HT-29 (cell line): ENCODE data around the gene WIPF3. TPM values are rescaled to one million over a fixed set of nuclear protein-coding genes. Genes with fewer than 3 reads are reported as not detected.
A peak's percentile ranks its signal among the peaks of the same experiment; 100 is the strongest.

Experiments used
- DNase-seq: peaks from one replicate; pipeline ENCODE4 v3.0.0-alpha.2; 2015; ENCODE audit warnings: low spot score
- total RNA-seq: library from RNA; depleted of rRNA; stranded (reverse); fragments of >200 nt; shearing (Covaris generic); gene quantifications from 2 replicates; pipeline ENCODE4 v1.2.3, GENCODE V29; 2014

WIPF3 gene
- total RNA-seq, 1 experiment from 2014 or later = 0.10 TPM

DNA sequence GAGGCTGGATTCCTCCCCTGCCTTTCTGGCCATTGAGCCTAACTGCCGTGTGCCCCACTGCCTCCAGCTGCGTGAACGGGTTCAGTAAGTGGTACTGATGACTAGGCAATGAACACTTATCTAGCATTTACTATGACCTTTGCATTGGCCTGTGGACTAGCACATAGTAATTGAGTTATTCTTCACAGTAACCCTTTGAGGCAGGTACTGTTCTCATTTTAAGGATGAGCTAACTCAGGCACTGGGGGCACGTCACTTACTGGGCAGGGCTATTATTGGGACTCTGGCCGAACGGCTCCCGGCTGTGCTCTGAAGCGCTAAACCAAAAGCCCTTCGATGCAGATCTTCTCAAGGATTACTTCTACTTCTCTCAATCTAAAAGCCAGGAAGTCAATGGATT lies 38.3 kb downstream of the WIPF3 start:
- no peak for DNase-seq

DNA sequence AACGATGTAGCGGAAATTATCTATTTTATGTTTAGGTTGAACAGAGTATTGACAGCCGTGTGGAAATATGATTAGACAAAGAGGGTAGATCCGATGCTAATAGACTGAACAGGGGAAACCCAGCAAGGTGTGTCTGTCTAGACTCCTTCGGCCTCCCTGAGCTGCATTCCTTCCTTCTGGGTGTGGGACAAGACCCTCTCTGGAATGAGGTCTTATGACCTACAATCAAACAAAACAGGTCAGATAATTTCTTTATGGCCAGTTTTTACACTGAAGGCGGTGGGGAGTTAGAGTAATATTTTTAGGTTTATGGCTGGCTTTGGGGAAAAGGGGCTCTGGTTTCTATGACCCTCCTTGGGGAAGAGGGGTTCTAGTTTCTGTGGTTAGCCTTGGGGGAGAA lies 41.2 kb downstream of the WIPF3 start:
- no peak for DNase-seq

DNA sequence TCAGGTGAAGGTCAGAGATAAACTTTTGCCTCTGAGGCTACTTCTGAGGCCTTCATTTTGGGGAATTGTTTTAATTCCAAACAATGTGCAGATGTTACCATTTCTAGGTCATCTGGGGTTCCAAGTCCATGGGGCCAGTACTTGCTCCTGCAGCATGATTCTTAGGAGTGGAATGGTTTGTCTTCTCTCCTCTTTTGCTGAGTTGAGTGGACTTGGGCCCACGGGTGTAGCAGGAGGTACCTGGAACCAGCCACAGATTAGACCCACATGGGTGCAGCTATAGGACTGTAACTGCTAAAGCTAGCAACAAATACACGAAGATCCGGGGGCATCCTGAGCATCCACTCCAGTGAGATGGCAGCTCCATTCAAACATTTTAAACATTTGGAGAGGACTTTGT lies 41.6 kb downstream of the WIPF3 start:
- DNase-seq = no peak

DNA sequence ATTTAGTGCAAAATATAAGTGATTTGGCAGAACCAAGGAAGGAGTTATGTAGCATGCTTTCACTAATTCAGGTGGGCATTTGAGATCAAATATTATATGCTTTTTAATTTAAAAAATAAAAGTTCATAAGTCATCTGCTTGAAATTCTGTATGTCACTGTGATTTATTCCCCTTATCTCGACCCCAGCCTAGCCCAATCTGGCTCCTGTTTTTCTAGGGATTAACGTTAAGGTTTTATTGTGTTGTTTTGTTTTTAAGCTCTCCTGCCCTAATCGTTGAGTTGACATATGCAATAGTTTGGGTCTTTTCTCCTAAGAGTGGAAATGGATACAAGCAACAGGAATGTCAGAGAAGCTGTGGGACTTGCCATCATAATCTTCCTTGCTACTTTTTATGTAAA lies 42.6 kb downstream of the WIPF3 start:
- no peak for DNase-seq

DNA sequence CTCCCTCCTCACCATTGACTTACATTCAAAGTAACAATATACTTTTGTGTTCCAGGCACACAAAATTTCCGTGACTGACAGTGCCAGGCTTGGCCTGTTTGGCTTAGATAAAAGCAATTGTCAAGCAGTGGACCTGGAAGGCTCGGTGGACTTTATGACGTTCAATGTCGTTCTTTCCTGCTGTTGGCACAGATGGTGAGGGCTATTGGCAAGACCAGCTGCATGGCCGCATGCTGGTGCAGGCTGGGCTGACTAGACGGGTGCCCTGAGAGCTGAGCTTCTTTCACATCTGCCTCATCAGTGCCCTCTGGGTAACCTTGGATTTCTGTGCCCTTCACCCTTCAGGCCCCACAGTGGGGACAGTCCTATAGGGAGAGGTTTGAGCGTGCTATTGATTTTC lies 45.2 kb downstream of the WIPF3 start:
- no peak for DNase-seq

DNA sequence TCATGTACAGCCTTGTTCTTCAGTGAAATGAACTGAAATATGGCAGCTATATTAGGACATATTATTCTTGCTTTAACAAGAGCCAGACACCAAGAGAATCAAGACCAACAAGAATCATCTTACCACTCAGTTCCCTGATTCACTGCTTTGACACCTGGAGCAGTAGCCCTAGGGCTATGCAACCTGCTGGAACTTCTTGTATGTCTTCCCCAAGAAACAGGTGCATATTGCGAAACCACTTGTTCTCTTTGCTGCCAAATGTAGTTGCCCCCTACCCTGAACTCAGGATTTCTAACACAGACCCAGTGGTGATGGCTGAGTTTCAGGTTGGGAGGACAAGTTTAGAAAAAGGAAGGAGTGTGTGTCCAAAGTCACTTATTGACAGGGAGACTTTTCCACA lies 46.1 kb downstream of the WIPF3 start:
- DNase-seq = no peak

DNA sequence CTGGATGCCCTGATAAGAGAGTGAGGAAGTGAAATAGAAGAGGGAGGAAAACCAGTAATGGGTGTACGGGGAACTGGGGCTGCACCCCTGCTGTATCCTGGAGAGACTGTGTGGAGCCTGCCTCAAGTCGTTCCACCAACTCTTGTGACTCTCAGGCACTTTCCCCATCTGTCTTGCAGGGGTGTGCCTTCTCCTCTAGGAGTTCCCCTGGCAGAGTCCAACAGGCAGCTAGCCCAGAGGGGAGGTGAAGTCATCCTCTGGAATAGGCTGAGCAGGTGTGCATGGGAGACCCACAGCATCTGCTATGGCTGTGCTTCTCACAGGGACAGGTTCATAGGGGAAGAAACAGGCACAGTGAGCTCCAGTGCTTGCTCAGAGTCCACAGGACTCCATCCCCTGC lies 46.8 kb downstream of the WIPF3 start:
- DNase-seq = no peak

DNA sequence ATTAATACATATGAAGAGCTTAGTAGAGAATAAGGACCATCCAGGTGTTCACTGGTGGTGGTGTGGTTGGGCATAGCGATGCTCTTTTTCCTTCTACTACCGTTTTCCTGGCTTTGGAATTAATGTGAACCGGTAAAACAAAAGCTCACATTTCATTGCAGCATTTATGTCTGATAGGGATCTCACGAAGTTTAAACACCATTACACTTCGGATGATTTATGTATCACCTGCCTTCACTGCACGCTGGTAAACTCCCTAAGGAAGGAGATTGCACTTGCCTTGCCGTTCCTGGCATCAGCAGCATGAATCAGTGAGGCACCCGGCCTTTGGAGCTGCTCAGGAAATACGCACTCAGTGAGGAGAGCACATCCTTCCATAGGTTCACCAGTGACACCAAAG lies 47.5 kb downstream of the WIPF3 start:
- DNase-seq = no peak

DNA sequence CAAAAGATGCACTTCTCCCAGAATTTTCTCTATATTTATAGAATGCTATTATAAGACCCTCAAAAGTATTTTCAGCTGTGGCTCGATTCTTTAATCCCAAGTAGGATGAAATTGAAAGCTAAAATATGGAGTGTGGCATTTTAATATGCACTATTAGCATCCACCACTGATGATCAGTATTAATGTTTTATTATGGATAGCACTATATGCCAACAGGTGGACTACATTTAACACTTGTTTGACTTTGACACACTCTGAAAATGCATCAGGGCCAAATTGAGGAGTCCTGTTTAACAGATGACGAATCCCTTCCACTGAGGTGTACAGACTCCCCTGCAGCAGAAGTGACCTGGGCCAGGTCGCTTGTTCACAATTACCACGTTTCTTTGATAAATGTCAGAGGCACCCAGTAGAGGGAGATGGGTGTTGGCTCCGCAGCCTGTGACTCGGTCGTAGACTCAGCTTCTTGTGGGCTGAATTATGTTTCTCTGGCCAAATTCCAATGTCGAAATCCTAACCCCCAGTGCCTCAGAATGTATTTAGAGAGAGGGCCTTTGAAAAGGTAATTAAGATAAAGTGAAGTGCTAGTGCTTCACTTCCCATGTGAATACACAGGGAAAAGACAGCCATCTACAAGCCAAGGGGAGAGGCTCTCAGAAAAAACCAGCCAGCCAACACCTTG lies 48.1 kb downstream of the WIPF3 start:
- DNase-seq = peak; percentile 26

DNA sequence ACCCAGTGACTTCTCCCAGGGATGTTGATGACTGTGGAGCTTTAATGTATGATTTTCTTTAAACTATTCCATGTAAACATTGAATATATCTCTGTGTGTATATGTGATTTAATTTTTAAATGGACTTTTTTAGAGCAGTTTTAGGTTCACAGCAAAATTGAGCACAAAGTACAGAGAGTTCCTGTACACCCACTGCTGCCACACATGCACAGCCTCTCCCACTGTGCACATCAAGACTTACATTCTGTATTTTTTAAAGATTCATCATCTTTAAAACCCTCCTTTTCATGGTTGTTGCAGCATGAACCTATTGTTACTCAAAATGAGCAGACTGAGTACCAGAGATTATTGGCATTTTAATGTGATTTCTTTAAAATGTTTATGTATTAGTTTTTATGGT lies 51.3 kb downstream of the WIPF3 start:
- DNase-seq = no peak

DNA sequence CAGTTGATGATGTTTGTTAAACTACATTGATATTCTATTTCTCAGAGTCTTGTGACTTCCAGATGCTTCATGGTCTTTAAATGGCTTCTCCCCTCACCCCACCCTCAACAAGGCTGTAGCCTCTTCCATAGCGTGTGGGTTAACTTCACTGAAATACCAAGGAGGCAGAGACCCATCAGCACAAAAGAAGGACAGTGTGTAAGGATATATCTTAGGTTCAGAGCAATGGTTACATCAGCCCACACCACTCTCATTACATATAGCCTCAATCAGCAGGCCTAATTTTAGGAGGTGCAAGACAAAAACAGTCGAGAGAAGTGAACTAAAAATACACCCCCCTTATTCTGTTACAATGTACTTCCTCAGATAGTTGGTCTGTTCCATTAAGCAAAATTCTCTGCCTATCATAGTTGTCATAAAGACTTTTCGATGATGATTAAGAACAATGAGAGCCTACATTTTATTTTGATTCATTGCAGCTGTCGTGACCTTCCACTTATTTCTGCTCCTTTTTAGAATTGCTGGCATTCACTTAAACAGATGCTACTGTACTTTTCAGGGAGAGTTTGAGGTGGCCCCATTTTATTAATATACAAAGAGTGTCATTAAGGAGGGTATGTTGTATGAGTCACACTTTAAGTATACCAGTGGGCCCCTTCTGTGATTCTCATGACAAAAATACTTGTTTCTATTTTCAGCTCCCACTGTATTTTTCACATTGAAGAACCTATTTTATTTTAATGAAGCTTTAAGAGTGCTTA lies 52.1 kb downstream of the WIPF3 start:
- no peak for DNase-seq

DNA sequence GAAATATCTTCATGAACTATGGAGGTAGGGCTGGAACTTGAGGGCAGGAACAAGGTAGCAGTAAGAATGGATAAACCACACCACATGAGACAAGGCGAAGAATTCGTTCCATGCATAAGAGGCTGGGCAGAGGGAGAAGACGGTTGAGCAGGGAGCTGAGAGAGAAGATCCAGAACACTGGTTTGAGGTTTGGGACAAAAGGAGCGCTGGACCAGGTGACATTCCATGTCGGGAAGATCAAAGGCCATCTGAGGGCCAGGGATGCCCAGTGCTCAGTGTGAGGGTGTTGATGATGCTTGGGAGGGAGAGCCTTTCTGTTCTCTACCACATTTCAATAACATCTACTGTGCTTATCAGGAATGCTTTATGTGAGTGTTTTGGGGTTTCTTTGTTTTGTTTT lies 52.8 kb downstream of the WIPF3 start:
- no peak for DNase-seq

DNA sequence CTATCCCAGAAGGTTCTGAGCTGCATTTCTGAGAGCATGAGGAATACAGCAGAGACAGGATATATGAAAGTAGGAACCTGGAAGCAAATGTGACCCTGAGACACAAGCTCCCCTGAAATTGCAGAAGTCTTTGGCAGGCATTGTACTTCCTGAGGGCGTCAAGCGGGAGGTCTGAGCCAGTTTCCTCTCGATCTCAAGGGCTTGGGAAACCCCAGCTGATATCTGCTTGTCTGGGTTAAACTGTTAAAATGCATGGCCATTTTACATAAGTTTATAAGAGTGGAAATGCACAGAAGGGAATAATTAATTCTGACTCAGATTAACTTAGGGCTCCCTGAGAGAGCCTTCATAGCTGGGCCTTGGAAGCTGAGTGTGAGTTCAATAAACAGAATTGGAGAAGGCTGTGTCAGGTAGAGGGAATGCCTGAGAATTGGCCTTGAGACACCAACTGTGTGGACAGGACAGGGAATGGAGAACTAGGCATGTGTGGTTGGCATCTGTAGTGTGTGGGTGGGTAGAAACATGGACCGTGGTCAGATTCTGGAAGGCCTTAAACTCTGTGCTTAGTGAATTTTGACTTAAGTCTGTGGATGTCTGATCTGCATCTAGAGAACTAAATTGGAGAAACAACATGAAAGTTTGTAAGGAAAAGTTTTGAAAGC lies 53.3 kb downstream of the WIPF3 start:
- no peak for DNase-seq

DNA sequence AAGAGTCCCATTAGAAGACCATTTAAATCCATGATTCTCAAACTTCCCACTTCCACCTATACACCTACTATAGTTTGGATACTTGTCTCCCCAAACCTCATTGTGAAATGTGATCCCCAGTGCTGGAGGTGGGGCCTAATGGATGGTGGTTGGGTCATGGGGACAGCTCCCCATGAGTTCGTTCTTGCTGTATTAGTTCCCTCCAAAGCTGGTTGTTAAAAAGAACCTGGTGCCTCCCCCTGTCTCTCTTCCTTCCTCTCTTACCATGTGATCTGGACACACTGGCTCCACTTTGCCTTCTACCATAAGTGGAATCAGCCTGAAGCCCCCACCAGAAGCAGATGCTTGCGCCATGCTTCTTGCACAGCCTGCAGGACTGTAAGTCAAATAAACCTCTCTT lies 53.9 kb downstream of the WIPF3 start:
- no peak for DNase-seq

DNA sequence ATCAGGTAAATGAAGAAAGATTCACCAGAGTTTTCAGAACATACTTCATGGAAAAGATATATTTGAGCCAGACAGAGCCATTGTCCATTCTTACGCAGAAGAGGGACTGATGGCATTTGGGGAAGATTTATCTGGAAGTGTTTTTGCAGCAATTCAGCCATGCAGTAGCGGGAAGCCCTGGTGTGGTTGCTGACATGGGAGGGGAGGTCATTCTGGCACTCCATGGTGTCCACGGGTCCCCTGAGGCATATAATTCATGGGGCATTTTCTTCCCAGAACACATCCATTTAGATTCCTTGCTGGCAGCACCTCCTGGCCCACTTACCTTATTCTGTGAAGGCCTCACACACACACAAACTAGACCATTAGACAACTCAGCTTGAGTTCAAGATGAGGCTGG lies 55.6 kb downstream of the WIPF3 start:
- no peak for DNase-seq

DNA sequence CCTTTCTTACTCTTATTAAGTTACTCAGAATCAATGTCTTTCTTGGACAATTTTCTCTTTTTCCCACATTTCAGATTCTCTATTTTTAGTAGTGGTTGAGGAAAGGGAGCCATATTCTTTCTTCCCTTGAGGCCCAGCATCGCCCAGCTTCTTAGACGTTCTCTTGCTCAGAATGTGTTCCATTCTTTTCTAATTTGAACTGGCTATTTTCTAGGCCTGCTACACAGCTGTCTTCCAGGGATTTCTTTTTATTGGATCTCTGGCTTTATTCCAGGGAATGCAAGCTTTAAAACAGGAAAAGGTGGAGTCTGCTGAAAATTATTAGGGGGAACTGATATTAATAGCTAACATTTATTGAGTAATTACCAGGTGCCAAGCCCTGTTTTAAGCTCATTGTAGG lies 58.3 kb downstream of the WIPF3 start:
- DNase-seq = no peak

DNA sequence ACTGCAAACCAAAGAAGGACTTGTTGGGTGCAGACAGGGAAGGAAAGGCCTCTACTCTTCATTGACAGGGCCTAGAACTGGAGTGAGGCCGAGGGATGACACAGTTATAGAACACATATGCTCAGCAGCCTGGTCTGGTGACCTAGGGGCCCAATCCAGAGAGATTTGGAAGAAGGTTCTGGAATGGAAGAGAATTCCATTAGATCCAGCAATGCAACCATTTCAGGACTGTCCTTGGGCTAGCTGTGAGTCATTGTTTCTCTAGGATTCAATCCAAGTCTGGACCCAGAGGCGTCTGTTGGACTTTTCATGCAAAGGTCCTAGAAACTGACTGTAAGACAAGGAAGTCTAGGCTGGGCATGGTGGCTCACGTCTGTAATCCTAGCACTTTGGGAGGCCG lies 59.2 kb downstream of the WIPF3 start:
- DNase-seq = peak; percentile 32

DNA sequence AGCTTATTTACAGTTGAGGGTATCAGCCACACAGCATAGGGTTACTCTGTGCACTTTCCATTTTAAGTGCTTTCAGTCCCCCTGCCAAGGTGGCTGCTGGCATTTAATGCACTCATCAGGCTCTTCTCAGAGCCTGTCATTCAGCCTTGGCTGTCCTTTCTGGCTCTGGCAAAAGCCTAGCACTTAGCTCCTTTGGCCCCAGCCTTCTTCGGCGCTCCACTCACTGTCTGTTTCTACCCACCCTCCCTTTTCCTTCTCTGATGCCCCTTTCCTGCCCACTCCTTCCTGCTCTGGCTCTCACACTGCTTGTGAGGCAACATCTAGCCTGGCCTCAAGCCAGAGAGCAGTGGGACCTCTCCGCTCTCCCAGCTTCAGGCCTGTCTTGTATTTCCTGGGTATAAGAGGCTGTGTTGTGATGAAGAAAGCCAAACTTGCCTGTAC lies 60.2 kb downstream of the WIPF3 start:
- DNase-seq = no peak

DNA sequence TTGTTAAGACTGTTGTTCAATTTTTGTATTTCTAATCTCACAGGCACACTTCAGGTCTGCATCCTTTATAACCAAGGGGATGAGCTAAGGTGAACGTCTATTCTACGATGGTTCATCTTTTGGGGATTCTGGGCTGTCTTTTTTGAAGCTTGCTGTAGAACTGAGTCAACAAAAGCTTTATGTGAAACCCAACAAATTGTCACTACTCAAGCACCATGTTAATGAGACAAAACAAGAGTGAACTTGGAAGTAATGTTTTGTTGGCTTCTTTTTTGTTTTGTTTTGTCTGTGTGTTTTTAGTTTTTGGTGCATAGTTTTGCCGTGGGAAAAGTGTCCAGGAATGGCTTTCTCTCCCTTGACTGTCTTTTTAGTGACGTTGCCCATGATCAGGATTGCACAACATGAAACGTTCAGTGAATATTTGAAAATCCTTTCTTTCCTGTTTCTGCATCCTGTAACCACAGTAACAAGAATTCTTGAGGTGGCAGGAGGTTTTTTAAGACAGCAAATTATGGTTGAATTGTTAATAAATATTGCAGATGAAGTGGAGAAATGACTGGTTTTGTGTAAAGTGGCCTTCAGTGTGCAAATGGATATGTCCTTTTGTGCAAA lies 65.6 kb downstream of the WIPF3 start:
- no peak for DNase-seq

DNA sequence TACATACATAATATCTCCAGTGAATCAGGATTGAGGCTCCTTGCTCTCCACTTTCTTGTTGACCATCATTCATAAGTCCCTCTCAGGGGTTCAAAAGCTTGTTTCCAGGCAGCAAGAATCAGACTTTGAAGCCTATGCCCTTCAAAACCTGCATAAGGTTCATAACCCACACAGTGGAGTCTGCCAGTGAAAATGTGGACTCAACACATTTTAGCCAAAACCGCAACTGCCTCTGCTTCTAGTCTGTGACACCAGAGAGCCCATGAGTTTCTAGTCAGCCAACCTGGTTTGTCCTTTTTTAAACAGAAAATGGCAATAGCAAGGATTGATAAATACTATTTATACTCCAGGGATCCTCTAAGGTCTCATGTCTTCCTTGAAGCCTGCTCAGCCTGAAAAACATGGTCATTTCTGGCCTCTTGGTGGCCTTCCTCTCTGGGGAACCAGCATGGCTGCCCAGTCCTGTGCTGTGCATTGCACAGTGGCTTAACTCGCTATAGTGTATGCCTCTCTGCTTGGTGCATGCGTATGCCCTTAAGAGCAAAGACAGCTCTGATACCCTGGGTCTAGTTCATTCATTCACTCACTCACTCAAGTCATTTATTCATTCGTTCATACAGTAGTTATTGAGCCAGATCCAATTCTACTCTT lies 67.5 kb downstream of the WIPF3 start:
- no peak for DNase-seq

DNA sequence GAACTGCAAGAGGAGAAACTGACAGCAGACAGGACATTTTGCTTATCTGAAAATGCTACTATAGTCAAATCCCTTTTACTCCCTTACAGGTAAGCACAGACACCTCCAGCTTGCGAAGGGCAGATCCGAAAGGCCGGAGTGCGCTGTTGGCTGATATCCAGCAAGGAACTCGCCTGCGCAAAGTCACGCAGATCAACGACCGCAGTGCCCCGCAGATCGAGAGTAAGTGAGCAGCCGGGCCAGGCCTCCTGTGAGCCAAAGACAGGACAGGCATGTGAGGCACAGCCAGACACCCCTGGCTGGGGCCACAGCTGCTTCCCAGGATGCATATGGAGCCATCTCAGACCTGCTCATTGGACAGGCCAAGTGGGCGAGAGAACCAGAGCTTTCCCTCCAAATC lies 69.4 kb downstream of the WIPF3 start:
- DNase-seq = no peak

DNA sequence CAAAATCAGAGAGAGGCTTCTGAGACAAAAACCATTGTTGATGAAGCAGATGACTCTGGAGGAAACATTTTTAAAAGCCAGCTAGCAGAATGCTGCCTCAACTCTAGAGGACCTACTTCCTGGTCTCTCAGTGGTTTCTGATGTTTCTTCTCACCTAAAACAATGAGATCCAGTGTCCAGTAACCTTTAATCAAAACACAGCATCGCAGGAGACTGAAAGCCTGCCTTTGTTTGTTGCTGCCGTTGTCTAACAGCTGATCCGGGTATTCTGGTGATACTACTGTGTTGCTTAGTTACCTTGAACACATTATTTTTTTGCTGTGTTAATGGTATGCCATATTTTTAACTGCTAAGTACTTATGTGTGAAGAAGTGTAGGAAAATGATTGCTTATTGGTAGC lies 70.9 kb downstream of the WIPF3 start:
- DNase-seq = peak; percentile 19
